A172 (cell line): ENCODE results near the gene BMAL2. TPM values are rescaled to one million over a fixed set of nuclear protein-coding genes. Genes with fewer than 3 reads are reported as not detected.

Experiments used
- DNase-seq: peaks from one replicate; pipeline ENCODE4 v3.0.0-alpha.2; 2015; ENCODE audit warnings: low spot score
- total RNA-seq: library from RNA; depleted of rRNA; stranded (reverse); fragments of >200 nt; shearing (Covaris generic); gene quantifications from 2 replicates; pipeline ENCODE4 v1.2.3, GENCODE V29; 2014; rRNA removed

BMAL2 gene
- 37.2 and 50.3 TPM in 2 replicates for total RNA-seq

DNA sequence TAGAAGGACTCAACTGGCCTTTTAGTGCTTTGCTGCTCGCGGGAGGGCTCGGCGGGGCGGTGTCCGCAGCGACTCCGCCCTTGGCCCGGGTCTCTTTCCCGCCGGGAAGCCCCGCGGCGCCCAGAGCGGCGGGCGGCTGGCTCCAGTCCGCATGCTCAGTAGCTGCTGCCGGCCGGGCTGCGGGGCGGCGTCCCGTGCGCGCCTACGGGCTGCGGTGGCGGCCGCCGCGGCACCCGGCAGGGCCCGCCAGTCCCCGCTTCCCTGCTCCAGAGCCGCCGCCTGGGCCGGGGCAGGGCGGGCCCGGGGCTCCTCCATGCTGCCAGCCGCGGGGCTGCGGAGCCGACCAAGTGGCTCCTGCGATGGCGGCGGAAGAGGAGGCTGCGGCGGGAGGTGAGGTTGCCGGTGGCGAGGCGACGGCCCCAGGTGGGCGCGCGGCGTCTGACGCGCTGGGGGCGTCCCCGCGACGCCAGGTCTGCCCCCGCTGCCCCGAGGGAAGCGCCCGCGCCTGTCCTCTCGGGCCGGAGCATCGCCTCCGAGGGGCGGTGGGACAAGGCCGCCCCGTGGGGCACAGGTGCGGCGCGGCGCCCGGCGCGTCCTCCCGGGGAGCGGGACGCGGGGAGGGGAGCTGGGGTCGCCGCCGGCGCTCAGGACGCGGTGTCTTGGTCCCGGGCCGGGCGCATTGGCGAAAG, at the start of gene BMAL2:
TSS of gene BMAL2 (plus strand) at position 123 of the 689 bp plus-strand sequence. CDS start at position 360, 237 bp downstream.
- DNase-seq: no peak

- DNase-seq: no peak
Measured at GRCh38 chr12:27284021-27284420, 48.6 kb upstream of the BMAL2 start.

DNA sequence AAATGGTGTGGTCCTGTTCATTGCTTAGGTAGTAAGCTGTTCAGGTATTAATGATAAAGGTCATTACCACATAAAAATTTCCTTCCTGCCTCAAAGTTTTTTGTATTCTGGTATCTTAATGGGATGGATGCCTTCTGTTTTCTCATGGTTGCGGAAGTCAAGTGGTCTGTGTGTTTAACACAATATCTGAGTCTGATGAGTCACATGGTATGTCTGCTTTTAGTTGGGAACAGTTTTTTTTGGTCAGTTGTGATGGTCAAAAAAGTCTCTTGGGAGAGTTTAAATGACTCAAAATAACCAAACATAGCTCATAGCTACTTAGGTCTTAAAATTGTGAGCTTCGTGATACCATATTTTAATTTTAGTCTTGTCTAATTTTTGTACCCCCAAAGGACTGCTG, 47.9 kb upstream of the BMAL2 start:
- peak; percentile 45 for DNase-seq

DNA sequence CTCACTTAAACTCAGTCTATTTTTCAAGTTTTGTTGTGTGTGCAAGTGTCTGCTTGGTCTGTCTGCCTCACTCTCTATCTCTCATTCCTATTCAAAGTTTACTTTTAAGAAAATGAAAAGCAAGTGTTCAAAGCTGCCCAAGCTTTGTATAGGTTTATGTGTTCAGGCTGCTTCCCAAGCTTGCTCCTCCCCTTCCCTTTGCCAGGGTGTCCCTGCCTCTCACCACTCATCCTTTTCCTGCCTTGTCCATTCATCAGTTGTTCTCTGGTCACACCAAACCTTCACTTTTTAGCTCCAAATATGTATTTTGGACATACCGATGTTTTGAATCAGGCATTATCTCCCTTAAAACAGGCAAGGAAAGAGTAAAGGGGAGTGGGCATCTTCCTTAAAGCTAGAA, 47.2 kb upstream of the BMAL2 start:
- DNase-seq: peak; percentile 18

GRCh38 chr12:27289414-27289813, 43.2 kb upstream of the BMAL2 start:
- no peak for DNase-seq

- DNase-seq: no peak
Measured at GRCh38 chr12:27290501-27291168, 42.0 kb upstream of the BMAL2 start.

GRCh38 chr12:27291862-27292261, 40.8 kb upstream of the BMAL2 start:
- DNase-seq: no peak

GRCh38 chr12:27292718-27293117, 39.9 kb upstream of the BMAL2 start:
- DNase-seq: no peak

DNA sequence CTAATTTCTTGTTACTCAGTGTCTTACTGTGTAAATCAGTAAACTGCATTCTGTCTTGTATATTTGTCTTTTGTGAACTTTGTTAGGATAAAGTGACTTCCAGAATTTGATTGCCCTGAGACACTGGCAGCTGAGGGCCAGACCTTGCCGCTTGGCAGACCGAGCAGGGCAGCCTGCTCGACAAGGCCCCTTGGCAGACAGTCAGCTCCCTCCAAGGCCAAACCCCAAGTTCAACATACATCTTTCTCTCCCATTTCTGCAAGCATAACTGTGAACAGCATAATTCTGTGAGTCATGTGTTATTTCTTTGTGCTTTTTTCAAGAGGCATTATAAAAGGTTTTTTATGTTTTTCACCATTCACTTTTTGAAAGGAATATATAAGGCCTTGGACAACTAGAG, 39.2 kb upstream of the BMAL2 start:
- DNase-seq: no peak

DNA sequence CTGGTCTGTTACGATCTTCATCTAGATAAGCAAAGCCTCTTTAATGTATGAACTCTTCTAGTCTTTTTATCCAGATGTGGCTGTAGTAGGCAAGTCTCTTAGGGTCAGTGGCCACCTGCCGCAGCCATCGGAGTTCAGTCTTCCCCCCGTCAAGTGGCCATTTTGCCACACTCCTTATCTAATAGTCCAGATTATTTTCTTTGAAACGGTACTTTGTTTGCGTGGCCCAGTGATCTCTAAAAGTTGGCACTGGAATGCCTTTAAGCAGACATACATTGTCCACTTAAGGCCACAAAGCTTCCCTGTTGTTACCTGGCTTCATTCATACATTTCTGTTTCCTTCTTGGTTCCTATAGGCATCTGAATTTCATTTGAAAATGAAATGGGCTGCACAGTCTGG, 36.0 kb upstream of the BMAL2 start:
- no peak for DNase-seq

DNA sequence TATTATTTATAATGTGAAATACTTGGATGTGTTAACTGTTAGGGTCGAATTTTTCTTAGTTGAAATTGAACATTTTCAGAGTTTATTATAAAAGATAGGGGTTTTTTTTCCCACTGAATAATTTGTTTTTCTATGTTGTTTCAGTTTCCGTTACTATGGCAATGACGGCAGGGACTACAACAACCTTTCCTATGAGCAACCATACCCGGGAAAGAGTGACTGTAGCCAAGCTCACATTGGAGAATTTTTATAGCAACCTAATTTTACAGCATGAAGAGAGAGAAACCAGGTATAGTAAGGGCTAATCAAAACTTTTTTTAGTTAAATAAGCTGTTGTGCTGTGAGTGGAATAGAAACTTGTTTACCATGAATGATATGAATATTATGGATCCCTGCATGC, 35.1 kb upstream of the BMAL2 start:
- no peak for DNase-seq

DNA sequence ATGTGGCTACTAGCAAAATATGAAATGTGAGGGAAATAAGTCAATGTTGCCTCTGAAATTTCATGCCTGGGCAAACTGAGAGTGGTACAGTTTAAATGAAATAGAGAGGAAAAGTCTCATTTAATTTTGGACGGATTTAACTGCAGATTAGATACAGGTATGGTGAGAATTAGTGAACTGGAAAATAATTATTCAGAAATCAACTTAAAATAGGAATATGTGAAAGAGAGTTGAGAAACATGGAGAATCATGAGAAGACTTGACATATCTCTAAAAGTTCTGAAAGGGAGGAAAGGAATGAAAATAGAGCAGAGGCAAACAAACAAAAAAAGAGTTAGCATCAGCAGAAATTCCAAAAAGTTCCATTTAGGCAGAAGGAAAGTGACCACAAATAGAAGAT, 33.5 kb upstream of the BMAL2 start:
- DNase-seq: no peak

- no peak for DNase-seq
Measured at GRCh38 chr12:27300226-27300625, 32.4 kb upstream of the BMAL2 start.

DNA sequence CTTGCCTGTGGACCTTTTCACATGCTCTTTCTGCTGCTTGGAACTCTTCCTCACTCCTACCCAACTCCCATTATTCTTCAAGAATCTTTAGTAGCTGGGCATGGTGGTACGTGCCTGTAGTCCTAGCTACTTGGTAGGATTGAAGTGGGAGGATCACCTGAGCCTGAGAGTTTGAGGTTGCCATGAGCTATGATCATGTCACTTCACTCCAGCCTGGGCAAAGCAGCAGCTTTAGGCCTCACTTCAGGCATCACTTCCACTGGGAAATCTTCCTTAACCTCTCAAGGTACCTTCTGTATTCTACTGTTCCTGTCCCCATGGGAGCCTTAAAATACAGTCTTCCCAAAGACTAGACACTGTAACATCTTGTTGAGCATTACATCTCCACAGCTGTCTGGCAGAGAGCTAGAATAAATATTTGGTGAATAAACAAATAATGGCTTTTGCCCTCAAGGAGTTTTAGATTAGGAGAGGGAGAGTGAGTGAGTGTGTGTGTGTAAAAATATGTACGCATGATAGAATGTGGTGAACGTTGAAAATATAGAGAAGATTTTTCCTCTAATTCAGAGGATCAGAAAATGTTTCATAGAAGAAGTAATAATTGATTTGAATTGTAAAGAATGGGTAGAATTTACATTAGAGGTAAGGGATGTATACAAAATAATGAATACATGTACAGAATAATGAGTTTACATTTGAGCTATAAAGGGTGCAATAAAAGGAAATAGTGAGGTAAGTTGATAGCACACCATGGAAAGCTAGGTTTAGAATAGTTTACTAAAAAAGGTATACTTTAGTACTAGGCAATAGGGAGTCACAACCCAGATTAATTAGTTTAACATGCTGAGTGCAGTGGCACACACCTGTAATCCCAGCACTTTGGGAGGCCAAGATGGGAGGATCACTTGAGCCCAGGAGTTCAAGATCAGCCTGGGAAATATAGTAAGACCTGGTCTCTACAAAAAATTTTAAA, 29.2 kb upstream of the BMAL2 start:
- DNase-seq: no peak

DNA sequence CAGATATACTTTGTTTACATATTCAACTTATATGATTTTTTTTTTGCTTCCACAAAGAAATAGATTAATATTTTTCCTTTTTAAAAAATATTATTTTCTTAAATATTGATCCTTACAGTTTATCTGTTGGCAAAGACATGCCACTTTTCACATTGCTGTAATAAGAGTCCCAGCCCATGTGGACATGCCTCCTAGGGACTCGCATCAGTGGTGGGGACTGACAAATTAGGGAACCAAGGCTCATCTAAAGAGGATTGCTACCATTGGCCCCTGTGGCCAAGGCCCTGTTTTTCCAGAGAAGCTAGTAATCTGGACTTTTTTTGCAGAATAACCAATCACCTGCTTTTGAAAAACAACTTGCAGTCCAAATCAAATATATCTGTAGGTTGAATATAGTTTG, 27.8 kb upstream of the BMAL2 start:
- no peak for DNase-seq

- peak; percentile 18 for DNase-seq
Measured at GRCh38 chr12:27305673-27306456, 26.8 kb upstream of the BMAL2 start.

DNA sequence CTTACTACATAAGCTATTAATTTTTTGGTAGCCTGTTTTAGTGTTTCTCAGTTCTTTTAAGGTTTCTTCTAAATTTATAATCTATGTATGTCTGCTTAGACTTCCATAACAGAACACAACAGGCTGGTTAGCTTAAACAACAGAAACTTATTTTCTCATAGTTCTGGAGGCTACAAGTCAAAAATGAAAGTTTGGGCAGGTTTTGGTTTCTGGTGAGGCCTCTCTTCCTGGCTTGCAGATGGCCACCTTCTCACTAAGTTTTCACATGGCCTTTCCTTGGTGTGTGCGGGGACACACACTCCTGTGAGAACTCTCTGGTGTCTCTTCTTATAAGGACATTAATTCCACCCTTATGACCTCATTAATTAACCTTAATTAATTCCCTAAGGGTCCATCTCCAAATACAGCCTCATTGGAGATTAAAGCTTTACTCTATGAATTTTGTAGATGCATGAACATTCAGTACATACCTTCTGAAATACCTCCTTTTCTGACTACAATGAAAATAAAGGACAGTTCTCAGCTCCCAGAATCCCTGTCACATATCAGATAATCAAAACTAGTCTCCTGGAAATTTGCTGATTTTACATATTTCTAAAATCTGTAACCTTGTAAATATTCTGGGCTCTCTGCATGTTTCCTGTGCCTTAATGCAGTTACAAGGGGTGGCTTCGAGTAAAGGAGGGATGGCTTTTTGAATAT, 23.2 kb upstream of the BMAL2 start:
- DNase-seq: no peak

- no peak for DNase-seq
Measured at GRCh38 chr12:27309995-27310315, 22.7 kb upstream of the BMAL2 start.

- no peak for DNase-seq
Measured at GRCh38 chr12:27316947-27317346, 15.7 kb upstream of the BMAL2 start.

- DNase-seq: peak; percentile 26
Measured at GRCh38 chr12:27319409-27319808, 13.2 kb upstream of the BMAL2 start.

- no peak for DNase-seq
Measured at GRCh38 chr12:27319848-27320247, 12.8 kb upstream of the BMAL2 start.
